HG02852 (cell line): ENCODE results near the gene PCDHB7.
"Not testable (repeated sequence)": the region's sequence is repeated elsewhere in the genome, so short reads cannot be mapped to it uniquely, and the experiment has no call there.

Source experiments
- ATAC-seq: cut with Tn5 transposase; IDR thresholded peaks from one replicate; pipeline ENCODE4 v1.9.1; 2021; ENCODE audit warnings: mild to moderate bottlenecking, moderate library complexity; ENCODE audit not compliant: unreplicated experiment

Gene PCDHB7

DNA sequence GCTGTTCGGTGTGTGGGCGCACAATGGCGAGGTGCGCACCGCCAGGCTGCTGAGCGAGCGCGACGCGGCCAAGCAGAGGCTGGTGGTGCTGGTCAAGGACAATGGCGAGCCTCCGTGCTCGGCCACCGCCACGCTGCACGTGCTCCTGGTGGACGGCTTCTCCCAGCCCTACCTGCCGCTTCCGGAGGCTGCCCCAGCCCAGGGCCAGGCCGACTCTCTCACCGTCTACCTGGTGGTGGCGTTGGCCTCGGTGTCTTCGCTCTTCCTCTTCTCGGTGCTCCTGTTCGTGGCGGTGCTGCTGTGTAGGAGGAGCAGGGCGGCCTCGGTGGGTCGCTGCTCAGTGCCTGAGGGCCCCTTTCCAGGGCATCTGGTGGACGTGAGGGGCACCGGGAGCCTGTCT, 7.4 kb downstream of the PCDHB7 start:
- ATAC-seq: not testable (repeated sequence)

DNA sequence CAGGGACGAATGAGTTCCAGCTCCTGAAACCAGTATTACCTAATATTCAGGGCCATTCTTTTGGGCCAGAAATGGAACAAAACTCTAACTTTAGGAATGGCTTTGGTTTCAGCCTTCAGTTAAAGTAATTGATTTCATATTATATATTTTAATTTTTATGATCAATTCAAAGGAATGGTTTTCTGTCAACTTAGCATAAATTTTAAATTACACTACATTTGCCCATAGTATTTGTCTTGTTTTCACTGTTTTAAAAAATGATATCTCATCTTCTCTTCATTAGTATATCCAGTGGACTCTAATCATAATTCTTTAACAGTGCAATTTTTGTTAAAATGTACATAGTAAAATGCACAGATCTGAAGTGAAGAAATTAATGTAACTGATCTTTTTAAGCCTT, 7.9 kb downstream of the PCDHB7 start:
- no peak for ATAC-seq

DNA sequence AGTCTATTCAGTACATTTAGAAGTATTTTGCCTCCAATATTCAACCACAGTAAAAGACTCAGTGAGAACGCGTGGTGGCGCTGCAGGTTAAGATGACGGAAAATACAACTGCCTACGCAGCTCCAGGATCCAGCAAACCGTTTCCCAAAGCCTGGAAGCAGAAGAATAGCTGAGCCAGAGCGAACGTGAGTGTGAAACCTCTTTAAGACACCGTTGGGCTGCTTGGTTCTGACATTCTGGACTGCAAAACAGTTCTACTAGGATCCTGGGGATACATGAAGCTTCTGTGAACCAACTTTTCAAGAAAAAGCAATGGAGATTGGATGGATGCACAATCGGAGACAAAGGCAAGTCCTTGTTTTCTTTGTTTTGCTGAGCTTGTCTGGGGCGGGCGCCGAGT, 9.8 kb downstream of the PCDHB7 start, which contains the start of gene PCDHB16:
PCDHB16 (plus strand) TSS at position 140 of the 400 bp plus-strand sequence; CDS start at position 313, 173 bp downstream.
- ATAC-seq: no peak

DNA sequence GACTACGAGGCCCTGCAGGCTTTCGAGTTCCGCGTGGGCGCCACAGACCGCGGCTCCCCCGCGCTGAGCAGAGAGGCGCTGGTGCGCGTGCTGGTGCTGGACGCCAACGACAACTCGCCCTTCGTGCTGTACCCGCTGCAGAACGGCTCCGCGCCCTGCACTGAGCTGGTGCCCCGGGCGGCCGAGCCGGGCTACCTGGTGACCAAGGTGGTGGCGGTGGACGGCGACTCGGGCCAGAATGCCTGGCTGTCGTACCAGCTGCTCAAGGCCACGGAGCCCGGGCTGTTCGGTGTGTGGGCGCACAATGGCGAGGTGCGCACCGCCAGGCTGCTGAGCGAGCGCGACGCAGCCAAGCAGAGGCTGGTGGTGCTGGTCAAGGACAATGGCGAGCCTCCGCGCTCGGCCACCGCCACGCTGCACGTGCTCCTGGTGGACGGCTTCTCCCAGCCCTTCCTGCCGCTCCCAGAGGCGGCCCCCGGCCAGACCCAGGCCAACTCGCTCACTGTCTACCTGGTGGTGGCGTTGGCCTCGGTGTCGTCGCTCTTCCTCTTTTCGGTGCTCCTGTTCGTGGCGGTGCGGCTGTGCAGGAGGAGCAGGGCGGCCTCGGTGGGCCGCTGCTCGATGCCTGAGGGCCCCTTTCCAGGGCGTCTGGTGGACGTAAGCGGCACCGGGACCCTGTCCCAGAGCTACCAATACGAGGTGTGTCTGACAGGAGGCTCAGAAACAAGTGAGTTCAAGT, 11.8 kb downstream of the PCDHB7 start:
- not testable (repeated sequence) for ATAC-seq

DNA sequence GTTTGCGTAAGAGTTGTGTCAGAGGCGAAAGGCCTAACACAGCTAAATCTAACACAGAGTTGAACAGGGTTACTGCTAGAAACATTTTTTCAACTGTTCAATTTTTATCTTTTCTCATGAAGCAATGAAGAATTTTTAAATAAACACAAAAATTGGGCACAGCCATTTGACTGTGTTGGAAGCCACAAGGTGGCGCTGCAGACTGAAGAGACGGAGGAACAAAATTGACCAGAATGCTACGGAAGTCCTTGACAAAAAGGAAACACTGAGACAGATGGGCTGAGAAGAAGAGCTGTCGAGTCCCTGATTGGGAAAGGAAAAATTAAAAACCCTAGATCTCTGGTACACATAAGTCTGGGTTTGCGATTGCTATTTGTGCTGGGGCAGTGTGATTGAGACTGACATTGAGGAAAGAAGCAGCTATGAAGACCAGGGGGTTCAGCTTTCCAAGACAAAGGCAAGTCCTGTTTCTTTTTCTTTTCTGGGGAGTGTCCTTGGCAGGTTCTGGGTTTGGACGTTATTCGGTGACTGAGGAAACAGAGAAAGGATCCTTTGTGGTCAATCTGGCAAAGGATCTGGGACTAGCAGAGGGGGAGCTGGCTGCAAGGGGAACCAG, 14.6 kb downstream of the PCDHB7 start, which contains the start of gene PCDHB9:
PCDHB9 (plus strand) TSS at position 265 of the 616 bp plus-strand sequence; CDS start at position 423, 158 bp downstream.
- no peak for ATAC-seq

DNA sequence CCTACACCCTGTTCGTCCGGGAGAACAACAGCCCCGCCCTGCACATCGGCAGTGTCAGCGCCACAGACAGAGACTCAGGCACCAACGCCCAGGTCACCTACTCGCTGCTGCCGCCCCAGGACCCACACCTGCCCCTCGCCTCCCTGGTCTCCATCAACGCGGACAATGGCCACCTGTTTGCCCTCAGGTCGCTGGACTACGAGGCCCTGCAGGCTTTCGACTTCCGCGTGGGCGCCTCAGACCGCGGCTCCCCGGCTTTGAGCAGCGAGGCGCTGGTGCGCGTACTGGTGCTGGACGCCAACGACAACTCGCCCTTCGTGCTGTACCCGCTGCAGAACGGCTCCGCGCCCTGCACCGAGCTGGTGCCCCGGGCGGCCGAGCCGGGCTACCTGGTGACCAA, 16.2 kb downstream of the PCDHB7 start:
- not testable (repeated sequence) for ATAC-seq

DNA sequence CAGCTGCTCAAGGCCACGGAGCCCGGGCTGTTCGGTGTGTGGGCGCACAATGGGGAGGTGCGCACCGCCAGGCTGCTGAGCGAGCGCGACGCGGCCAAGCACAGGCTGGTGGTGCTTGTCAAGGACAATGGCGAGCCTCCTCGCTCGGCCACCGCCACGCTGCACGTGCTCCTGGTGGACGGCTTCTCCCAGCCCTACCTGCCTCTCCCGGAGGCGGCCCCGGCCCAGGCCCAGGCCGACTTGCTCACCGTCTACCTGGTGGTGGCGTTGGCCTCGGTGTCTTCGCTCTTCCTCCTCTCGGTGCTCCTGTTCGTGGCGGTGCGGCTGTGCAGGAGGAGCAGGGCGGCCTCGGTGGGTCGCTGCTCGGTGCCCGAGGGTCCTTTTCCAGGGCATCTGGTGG, 16.7 kb downstream of the PCDHB7 start:
- not testable (repeated sequence) for ATAC-seq

DNA sequence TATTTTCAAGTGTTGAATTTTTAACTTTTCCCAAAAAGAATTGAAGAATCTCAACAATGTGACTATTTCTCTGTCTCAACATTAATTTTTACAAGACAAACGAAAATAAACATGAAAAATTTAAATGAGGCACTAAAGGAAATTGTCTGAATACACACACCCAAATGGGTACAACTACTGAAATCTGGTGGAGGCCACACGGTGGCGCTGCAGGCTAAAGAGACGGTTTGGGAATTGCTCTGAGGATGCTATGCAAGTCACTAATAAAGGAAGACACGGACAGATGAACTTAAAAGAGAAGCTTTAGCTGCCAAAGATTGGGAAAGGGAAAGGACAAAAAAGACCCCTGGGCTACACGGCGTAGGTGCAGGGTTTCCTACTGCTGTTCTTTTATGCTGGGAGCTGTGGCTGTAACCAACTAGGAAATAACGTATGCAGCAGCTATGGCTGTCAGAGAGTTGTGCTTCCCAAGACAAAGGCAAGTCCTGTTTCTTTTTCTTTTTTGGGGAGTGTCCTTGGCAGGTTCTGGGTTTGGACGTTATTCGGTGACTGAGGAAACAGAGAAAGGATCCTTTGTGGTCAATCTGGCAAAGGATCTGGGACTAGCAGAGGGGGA, 19.8 kb downstream of the PCDHB7 start, which contains the start of gene PCDHB10:
PCDHB10 (plus strand) TSS at position 244 of the 616 bp plus-strand sequence; CDS start at position 444, 200 bp downstream.
- ATAC-seq: no peak

DNA sequence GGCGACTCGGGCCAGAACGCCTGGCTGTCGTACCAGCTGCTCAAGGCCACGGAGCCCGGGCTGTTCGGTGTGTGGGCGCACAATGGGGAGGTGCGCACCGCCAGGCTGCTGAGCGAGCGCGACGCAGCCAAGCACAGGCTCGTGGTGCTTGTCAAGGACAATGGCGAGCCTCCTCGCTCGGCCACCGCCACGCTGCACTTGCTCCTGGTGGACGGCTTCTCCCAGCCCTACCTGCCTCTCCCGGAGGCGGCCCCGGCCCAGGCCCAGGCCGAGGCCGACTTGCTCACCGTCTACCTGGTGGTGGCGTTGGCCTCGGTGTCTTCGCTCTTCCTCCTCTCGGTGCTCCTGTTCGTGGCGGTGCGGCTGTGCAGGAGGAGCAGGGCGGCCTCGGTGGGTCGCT, 21.9 kb downstream of the PCDHB7 start:
- ATAC-seq: not testable (repeated sequence)

DNA sequence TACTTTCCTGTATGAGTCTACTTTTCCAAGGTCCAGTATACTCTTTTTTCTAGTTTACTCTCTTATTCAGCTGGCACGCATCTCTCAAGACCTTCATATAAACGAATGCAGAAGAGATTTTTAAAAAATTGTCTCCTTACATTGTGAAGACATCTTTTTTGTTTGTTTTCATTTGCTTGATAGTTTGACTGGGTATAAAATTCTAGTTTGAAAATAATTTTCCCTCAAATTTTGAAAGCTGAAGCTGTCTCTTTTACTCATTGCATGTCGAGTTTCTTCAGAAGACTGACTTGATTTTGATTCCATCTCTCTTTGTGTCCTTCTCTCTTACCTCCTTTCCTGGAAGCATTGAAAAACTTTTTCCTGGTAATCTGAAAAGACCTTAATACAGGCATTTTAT, 23.9 kb downstream of the PCDHB7 start:
- ATAC-seq: no peak

DNA sequence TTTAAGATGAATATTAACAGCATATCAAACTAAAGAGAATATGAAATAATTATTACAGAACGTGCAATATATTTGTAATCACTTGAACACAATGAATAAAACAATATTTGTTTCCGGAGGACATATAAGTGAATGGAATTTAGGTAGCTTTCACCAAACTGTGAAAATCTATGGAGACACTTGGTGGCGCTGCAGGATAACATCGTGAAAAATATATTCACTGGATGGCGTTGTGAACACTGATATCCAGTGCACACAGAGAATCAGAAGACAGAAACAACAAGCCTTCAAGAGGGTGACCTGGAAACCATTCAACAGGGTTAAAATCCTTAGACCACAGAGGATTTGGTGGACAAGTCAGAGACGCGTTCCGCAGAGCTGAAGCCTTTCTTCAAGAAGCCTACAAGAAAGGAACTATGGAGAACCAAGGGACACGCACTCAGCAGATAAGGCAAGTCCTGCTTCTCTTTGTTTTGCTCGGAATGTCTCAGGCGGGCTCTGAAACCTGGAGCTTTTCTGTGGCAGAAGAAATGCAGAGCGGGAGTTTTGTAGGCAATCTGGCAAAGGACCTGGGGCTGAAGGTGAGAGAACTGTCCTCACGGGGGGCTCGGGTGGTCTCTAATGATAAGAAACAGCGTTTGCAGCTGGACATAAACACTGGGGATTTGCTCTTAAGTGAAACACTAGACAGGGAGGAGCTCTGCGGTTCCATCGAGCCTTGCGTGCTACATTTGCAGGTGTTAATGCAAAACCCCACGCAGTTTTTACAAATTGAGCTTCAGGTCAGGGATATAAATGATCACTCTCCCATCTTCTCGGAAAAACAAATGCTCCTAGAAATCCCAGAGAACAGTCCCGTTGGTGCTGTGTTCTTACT, 27.2 kb downstream of the PCDHB7 start, which contains the start of gene PCDHB11:
PCDHB11 (plus strand) TSS at position 269 of the 877 bp plus-strand sequence; CDS start at position 417, 148 bp downstream.
- no peak for ATAC-seq

DNA sequence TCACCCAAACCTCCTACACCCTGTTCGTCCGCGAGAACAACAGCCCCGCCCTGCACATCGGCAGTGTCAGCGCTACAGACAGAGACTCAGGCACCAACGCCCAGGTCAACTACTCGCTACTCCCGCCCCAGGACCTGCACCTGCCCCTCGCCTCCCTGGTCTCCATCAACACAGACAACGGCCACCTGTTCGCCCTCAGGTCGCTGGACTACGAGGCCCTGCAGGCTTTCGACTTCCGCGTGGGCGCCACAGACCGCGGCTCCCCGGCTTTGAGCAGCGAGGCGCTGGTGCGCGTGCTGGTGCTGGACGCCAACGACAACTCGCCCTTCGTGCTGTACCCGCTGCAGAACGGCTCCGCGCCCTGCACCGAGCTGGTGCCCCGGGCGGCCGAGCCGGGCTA, 28.7 kb downstream of the PCDHB7 start:
- not testable (repeated sequence) for ATAC-seq

DNA sequence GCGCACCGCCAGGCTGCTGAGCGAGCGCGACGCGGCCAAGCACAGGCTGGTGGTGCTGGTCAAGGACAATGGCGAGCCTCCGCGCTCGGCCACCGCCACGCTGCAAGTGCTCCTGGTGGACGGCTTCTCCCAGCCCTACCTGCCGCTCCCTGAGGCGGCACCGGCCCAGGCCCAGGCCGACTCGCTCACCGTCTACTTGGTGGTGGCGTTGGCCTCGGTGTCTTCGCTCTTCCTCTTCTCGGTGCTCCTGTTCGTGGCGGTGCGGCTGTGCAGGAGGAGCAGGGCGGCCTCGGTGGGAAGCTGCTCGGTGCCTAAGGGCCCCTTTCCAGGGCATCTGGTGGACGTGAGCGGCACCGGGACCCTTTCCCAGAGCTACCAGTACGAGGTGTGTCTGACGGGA, 29.2 kb downstream of the PCDHB7 start:
- ATAC-seq: not testable (repeated sequence)

DNA sequence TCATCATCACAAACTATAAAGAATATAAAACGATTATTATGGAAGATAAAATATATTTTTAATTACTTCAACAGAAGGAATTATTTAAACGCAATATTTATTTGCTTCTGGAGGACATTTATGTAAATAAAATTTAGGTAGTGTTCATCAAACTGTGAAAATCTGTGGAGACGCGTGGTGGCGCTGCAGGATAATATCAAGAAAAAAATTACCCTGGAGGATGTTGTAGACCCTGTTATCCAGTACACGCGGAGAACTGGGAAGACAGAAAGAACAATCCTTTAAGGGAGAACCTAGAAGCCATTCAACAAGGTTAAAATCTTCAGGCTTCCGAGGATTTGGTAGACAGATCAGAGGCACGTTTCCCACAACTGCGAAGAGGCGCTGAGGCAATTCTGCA, 36.0 kb downstream of the PCDHB7 start, which contains the start of gene PCDHB12:
PCDHB12 (plus strand) TSS at position 242 of the 400 bp plus-strand sequence. CDS start 189 bp downstream, outside the sequence.
- ATAC-seq: no peak

DNA sequence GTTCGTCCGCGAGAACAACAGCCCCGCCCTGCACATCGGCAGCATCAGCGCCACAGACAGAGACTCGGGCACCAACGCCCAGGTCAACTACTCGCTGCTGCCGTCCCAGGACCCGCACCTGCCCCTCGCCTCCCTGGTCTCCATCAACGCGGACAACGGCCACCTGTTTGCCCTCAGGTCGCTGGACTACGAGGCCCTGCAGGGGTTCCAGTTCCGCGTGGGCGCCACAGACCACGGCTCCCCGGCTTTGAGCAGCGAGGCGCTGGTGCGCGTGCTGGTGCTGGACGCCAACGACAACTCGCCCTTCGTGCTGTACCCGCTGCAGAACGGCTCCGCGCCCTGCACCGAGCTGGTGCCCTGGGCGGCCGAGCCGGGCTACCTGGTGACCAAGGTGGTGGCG, 37.8 kb downstream of the PCDHB7 start:
- ATAC-seq: not testable (repeated sequence)

DNA sequence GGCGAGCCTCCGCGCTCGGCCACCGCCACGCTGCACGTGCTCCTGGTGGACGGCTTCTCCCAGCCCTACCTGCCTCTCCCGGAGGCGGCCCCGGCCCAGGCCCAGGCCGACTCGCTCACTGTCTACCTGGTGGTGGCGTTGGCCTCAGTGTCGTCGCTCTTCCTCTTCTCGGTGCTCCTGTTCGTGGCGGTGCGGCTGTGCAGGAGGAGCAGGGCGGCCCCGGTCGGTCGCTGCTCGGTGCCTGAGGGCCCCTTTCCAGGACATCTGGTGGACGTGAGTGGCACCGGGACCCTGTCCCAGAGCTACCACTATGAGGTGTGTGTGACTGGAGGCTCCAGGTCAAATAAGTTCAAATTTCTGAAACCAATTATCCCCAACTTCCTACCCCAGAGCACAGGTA, 38.4 kb downstream of the PCDHB7 start:
- ATAC-seq: not testable (repeated sequence)

DNA sequence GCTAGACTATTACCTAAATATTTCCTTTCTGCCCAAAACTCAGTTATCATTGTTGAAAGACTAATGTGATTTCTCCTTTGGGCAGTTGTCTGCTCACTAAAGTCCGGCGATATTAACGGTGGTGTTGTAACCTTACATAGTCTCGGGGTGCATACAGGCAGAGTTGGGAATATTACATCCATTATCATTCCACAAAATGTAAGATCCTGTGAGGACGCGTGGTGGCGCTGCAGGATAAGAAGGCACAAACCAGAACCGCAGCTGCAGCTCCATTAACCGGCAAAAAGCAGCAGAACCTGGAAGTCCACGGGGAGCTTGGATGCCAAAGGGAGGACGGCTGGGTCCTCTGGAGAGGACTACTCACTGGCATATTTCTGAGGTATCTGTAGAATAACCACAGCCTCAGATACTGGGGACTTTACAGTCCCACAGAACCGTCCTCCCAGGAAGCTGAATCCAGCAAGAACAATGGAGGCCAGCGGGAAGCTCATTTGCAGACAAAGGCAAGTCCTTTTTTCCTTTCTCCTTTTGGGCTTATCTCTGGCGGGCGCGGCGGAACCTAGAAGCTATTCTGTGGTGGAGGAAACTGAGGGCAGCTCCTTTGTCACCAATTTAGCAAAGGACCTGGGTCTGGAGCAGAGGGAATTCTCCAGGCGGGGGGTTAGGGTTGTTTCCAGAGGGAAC, 41.4 kb downstream of the PCDHB7 start, which contains the start of gene PCDHB13:
PCDHB13 (plus strand) TSS at position 264 of the 684 bp plus-strand sequence; CDS start at position 469, 205 bp downstream.
- not testable (repeated sequence) for ATAC-seq

DNA sequence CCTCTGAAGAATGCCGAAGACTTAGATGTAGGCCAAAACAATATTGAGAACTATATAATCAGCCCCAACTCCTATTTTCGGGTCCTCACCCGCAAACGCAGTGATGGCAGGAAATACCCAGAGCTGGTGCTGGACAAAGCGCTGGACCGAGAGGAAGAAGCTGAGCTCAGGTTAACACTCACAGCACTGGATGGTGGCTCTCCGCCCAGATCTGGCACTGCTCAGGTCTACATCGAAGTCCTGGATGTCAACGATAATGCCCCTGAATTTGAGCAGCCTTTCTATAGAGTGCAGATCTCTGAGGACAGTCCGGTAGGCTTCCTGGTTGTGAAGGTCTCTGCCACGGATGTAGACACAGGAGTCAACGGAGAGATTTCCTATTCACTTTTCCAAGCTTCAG, 42.1 kb downstream of the PCDHB7 start:
- ATAC-seq: not testable (repeated sequence)

DNA sequence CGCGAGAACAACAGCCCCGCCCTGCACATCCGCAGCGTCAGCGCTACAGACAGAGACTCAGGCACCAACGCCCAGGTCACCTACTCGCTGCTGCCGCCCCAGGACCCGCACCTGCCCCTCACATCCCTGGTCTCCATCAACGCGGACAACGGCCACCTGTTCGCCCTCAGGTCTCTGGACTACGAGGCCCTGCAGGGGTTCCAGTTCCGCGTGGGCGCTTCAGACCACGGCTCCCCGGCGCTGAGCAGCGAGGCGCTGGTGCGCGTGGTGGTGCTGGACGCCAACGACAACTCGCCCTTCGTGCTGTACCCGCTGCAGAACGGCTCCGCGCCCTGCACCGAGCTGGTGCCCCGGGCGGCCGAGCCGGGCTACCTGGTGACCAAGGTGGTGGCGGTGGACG, 43.1 kb downstream of the PCDHB7 start:
- ATAC-seq: not testable (repeated sequence)

DNA sequence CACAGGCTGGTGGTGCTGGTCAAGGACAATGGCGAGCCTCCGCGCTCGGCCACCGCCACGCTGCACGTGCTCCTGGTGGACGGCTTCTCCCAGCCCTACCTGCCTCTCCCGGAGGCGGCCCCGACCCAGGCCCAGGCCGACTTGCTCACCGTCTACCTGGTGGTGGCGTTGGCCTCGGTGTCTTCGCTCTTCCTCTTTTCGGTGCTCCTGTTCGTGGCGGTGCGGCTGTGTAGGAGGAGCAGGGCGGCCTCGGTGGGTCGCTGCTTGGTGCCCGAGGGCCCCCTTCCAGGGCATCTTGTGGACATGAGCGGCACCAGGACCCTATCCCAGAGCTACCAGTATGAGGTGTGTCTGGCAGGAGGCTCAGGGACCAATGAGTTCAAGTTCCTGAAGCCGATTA, 43.6 kb downstream of the PCDHB7 start:
- ATAC-seq: not testable (repeated sequence)
